GM06990 (cell line): ENCODE results near the gene BSG.

Experiments used
- DNase-seq: peaks from one replicate; pipeline ENCODE4 v3.0.0-alpha.2; 2011; ENCODE audit not compliant: insufficient read length; ENCODE audit errors: extremely low read depth
- H3K27me3 ChIP-seq: replicated peaks from 2 replicates; pipeline ENCODE4 v1.6.0; 2011; ENCODE audit warnings: low read length; ENCODE audit not compliant: control insufficient read depth, insufficient read depth
- H3K36me3 ChIP-seq: 2 replicates; pipeline ENCODE4 v1.5.1; 2011; ENCODE audit warnings: low read length; ENCODE audit not compliant: control insufficient read depth, insufficient read depth
- H3K4me3 ChIP-seq: replicated peaks from 2 replicates; pipeline ENCODE4 v1.5.1; 2011; ENCODE audit warnings: low read depth, mild to moderate bottlenecking, control low read depth, low read length
- CTCF ChIP-seq: IDR thresholded peaks from 2 replicates; pipeline ENCODE4 v1.5.1; 2011; ENCODE audit warnings: low read length, control low read depth, mild to moderate bottlenecking, inconsistent platforms; ENCODE audit not compliant: insufficient read depth, poor library complexity, severe bottlenecking

BSG gene

GRCh38 chr19:573519-573825, 1.1 kb downstream of the BSG start:
- H3K4me3 ChIP-seq = peak overlapping the region; percentile 98
- DNase-seq = no peak
- no peak for TF ChIP-seq CTCF

GRCh38 chr19:574658-575526, 2.5 kb downstream of the BSG start:
- DNase-seq = peak; percentile 68
- Histone ChIP-seq H3K4me3 (peak overlapping the region; percentile 98), H3K27me3 (no peaks in the 10 kb centered on the region), H3K36me3 (peaks cover 22% of the 10 kb centered on the region)
- no peak for TF ChIP-seq CTCF

More at GRCh38 chr19:573519-573825, 1.1 kb downstream of the BSG start:
- Histone ChIP-seq H3K27me3 (no peaks in the 10 kb centered on the region), H3K36me3 (peaks cover 13% of the 10 kb centered on the region)

GRCh38 chr19:575527-576506, 3.4 kb downstream of the BSG start:
- no peak for DNase-seq

GRCh38 chr19:576768-577438, 4.5 kb downstream of the BSG start:
- no peak for DNase-seq
- no peaks in the 10 kb centered on the region for H3K27me3 ChIP-seq
- H3K36me3 ChIP-seq = peaks cover 36% of the 10 kb centered on the region
- no peak overlapping the region for H3K4me3 ChIP-seq
- TF ChIP-seq CTCF = no peak

More at GRCh38 chr19:575527-576506, 3.4 kb downstream of the BSG start:
- TF ChIP-seq CTCF = no peak
- Histone ChIP-seq H3K27me3 (no peaks in the 10 kb centered on the region), H3K36me3 (peaks cover 29% of the 10 kb centered on the region), H3K4me3 (peak overlapping the region; percentile 98)
